GM18508 (cell line): ENCODE data around the gene ISCU.
"Not testable (repeated sequence)": the region's sequence is repeated elsewhere in the genome, so short reads cannot be mapped to it uniquely, and the experiment has no call there.

Experiments used
- ATAC-seq: cut with Tn5 transposase; IDR thresholded peaks from one replicate; pipeline ENCODE4 v1.9.1; 2021; ENCODE audit warnings: moderate number of reproducible peaks; ENCODE audit not compliant: insufficient read depth, unreplicated experiment

The ISCU gene

DNA sequence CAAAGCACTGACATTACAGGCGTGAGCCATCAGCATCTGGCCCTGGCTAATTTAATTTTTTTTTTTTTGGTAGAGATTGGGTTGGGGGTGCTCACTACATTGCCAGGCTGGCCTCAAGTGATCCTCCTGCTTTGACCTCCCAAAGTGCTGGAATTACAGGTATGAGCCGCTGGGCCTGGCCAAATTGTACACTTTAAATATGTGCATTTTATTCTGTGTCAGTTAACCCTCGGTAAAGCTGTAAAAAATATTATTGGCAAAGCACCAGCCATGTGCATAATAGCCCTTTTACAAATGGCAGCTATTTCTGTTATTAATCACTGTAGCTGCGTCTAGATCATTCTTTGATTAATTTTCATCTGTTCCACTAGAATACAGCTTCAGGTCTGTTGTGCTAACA is 23.5 kb downstream of the ISCU start:
- no peak for ATAC-seq

DNA sequence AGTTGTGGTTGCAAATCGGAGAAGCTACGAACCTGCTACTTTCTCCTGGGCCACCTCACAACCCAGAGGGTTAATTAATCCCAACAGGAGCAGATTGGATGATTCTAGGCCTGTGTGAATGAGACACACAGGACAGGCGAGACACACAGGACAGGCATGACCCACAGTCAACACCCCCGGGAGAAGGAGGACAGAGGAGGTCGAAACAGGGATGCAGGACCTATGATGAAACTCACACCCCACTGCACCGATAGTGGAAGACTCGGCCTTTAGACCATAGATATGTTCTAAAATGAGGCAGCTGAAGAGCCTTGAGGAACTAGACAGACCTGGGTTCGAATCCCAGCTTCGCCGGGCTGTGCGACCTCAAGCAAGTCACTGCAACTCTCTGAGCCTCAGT is 23.9 kb downstream of the ISCU start:
- no peak for ATAC-seq

DNA sequence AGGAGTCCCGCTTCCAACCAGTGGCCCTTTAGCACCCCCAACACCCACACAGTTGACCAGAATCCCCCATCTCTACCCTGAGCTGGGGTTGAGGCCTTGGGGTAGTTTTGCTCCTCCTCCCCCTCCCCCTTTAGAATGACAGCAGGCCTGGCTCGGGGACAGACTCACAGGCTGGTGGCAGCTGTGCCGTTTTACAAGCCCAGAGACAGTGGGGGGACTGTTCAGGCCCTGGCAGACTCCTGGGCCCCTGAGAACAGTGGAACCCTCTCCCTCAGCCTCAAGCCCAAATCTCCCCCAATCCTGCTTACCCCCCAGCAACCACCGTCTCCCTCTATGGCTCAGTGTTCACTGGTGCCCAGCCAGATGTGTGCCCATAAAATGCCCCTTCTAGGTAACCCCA is 25.4 kb downstream of the ISCU start:
- no peak for ATAC-seq

DNA sequence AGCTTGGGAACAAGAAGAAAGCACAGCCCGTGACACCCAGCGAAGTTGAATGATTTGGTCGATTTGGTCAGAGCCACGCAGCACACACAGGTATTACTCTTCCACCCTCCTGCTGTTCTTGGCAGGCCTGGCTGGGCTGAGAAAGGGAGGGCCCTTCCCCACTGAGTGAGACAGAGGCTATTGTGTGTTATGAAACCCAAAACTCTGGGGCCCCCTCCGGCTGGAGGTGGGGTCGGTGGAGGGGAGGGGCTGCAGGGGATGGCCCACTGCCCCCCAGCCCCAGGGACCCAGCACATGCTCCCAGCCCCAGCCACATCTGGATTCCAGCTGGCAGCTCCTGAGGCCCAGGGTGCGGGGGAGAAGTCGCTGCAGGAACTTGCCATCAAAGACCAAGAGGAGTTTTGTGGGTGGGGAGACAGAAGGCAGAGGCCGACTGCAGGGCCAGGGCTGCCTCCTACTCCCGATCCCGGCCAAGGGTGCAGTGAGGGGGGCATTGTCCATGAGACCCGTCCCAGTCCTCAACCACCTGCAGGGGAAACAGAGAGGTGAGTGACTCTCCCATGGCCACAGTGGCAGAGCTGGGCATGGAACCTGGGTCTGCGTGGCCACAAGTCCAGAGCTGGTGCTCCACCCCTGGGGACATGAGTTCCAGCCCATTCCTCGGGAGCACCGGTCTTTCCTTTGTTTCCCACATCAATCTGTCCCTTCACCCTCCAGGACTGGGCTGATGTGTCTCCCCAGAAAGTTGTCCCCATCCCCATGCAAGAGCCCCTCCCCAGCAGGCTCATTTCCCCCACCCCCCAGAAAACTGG is 26.8 kb downstream of the ISCU start:
- no peak for ATAC-seq

DNA sequence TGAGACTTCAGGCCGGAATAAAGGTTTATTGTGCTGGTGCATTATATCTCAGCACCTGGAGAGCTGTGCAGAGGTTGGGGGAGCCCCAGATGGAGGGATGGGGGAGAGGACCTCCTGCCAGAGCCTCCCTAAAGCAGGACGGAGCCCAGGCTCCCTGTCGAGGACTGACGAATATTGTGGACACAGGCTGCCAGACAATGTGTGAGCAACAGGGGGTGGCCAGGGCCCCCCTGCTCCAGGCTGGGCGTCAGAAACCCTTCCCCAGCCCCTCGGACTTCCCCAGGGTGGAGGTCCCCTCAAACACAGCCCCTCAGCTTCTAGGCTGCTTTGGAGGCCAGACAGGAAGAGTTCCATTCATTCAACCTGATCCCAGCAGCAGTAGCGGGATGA is 27.4 kb downstream of the ISCU start:
- ATAC-seq: no peak

DNA sequence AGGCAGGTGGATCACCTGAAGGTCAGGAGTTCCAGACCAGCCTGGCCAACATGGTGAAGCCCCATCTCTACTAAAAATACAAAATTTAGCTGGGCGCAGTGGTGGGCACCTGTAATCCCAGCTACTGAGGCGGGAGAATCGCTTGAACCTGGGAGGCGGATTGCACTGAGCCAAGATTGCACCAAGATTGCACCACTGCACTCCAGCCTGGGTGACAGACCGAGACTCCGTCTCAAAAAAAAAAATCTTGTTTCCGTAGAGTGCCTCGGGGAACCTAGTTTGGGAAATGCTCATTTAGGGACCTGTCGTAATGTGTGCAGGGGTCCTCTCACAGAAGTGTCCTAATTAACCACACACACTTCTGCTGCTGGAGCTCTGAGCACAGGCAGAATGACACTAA is 28.1 kb downstream of the ISCU start:
- not testable (repeated sequence) for ATAC-seq

DNA sequence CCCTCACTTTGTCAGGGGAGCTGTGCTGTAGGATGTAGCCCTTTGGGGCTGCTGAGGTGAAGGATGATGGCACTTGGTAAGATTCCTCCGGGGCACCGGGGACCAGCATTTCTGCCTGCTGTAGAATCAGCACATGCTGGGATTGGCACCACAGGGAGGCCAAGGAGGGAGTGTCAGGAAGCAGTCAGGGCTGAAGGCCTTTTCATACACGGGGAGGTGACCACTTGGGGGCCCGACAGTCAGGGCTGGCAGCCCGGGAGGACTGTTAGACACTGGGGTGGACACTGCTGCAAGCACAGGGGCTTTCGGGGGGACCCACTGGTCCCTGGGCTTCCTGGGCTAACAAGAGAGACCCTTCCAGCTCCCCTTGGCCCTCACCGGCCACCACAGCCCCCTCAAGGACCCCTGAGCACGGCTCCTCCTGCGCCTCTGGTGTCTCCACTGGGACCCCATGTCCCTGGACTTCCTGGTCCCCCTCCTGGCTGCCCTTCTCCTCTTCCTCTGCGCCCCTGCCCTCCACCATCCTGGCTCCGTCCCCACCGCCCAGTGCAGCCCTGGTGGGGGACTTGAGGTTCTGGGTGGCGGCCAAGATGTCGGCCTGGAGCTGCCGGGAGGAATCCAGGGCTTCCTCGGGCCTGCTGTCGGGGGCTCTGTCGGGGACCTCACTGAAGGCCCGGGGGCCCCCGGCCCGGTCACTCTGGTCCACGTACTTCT is 29.0 kb downstream of the ISCU start:
- no peak for ATAC-seq

DNA sequence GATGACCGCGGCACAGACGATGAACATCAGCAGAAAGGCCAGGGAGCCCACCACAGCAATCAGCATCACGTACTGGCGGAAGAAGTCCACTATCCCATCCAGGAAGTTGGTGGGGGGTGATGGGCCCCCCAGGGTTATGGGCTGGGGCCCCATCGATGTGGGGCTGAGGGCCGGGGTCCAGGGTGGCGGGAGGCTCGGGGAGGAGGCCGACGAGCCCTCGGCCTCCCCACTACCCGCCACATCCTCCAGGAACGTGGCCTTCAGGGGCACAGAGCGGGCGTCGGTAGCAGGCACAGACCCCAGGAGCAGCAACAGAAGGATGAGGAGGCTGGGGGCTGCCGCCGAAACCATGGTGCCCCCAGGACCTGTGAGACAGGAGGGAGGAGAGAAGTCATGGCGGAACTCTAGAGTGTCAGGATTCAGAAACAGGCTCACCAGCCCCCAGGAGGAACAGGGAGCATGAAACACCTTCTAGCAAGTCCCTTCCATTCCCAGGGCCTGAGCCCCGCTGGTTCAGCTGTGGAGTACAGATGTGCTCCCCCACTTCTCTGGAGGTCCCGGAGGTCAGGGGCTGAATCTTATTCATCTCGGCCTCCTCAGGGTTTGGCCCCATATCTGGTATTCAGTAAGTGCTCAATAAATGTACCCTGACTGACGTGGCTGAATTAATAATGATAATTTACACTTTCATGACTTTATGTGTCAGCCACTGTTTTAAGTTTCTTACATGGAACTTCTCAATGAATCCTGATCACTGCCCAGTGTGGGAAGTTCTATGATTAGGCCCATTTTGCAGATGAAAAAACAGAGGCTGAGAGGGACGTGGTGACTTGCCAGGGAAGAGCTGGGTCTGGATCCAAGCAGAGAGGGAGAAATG is 29.9 kb downstream of the ISCU start:
- ATAC-seq: no peak

DNA sequence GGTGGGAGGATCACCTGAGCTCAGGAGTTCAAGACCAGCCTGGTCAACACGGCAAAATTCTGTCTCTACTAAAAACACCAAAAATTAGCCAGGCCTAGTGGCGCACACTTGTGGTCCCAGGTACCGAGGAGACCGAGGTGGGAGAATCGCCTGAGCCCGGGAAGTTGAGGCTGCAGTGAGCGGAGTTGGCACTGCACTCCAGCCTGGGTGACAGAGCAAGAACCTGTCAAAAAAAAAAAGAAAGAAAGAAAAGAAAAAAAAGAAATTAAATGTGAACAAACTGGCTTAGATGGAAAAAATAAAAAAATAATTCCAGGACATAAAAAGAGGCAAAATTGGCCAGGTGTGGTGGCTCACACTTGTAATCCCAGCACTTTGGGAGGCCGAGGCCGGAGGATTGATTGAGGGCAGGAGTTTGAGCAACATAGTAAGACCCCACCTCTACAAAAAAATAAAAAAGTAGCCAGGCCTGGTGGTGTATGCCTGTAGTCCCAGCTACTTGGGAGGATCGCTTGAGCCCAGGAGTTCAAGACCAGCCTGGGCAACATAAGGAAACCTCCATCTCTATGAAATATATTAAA is 32.0 kb downstream of the ISCU start:
- ATAC-seq: no peak

DNA sequence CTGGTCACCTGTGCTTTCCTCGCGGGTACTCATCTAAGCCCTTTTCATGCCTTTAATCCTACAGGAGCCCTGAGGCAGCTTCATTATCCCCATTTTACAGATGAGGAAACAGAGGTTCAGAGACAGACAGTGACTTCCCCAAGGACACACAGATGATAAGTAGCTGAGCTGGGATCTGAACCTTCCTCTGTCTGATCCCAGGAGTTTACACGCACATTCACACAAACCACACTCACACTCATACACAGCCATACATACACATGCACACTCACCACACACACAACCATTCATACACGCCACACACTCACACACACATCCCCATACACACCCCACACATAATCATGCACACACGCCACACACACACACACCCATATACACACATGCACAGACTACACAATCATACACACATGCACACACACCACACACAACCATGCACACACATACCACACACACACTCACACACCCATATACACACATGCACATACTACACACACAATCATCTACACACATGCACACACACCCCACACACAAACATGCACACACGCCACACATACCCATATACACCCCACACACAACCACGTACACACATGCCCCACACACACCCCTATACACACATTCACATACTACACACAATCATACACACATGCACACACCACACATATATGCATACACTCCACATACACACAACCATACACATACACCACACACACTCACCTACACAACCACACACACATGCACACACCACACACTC is 32.7 kb downstream of the ISCU start:
- ATAC-seq: no peak

DNA sequence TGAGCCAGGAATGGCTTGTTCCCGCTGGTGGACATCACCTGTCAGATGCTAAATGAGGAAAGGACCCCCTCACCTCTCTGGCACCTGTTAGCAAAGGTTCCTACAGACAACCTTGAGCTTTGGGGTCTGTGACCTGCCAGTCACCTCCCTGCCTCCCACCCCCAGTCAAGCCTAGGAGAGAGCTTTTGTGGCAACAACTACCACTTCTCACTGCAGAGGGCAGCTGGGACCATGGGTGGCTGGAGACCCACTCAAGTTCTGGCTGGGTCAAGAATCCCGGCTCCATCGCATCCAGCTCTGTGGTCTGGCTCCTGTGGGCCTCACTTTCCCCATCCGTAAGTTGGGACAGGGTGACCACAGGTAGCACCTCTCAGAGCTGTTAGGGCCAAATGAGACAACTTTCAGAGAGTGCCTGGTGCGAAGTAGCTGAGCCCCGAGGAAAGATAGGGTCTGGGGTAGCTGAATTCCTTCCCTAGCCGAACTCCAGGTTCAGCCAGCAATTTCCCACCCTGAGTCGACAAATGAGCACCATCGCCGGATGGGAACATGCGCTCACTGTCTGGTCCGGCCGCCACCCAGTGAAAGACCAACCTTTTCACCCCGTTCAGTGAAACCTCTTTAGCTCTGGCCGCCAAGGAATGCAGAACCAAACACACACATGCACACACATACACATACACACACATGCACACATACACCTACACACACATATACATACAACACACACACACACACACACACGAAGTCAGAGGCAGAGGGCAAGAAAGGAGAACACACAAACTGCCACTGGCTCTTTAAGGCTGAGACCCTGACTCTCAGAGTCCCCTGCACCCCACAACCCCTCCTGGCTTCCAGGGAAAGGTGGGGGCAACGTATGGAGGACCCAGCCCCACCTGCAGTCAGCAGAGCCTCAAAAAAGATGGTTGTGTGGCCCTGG is 33.6 kb downstream of the ISCU start:
- no peak for ATAC-seq

DNA sequence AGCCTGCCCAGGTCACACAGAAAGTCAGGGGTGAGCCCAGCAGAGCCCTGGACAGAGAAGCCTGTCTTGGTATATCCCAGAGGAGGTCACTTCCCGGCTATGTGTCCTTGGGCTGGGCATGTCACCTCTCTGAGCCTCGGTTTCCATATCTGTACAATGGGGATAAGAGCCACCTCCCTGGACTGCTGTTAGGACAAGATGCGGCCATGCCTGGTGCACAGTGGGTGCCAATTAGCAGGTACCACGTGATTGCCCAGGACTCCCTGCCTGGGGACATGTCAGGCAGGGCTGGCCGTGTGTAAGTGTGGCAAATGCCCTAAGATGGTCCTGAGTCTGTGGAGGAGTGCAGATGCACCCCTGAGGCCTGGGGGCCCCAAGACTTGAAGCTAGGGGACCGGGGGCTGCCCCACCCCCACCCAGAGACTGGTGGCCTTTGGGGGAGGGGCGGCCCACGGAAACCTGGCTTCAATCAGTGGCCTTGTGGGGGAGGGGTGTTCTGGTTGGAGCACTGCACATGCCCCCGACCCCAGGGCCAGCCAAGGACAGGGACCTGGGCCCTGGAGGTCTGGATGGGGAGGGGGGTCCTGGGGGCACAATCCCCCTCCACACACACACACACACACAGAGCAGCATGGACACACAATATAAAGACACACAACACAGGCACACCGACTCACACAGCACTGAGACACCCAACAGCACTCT is 34.6 kb downstream of the ISCU start:
- ATAC-seq: no peak

DNA sequence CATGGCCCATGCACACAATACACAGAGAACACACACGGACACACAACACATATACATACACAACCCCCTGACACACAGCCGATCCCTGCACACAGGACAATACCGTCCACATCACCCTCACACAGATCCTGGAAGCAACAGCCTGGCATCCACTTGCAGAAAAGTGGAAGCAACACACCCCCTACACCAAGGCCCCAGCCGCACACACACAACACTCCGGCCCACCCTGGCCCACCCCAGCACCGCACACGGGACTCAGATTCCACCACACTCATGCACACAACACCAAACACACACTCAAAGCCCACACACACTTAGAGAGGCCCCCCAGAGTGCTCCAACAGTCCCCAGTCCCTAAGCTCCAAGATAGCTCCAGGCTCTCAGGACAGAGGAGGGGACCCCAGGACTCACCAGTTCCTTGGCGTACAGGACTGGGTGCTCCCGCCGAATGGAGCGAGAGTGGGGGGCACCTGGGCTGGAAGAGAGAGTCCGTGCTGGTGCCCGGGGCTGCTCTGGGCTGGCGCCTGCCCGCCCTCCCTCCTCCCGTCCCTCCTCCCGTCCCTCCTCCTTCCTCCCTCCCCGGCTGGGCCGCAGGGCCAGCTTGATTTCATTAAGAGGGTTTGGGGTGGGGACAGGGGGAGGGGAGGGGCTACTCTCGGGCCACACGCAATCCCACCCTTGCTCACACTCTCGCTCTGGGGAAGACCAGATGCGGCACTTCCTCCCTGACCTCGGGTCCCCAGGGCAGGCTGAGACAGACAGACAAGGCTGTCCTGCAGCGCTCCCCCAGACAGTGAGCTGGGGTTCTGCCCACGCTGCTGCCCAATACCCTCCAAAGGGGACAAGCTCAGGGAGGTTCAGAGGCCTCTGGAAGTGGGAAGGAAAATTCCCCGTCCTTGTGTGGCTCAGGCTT is 35.4 kb downstream of the ISCU start, which contains the start of gene TMEM119:
Gene TMEM119 (minus strand): TSS at position 526 of the 913 bp plus-strand sequence. CDS start 5,701 bp downstream, outside the sequence.
- no peak for ATAC-seq

DNA sequence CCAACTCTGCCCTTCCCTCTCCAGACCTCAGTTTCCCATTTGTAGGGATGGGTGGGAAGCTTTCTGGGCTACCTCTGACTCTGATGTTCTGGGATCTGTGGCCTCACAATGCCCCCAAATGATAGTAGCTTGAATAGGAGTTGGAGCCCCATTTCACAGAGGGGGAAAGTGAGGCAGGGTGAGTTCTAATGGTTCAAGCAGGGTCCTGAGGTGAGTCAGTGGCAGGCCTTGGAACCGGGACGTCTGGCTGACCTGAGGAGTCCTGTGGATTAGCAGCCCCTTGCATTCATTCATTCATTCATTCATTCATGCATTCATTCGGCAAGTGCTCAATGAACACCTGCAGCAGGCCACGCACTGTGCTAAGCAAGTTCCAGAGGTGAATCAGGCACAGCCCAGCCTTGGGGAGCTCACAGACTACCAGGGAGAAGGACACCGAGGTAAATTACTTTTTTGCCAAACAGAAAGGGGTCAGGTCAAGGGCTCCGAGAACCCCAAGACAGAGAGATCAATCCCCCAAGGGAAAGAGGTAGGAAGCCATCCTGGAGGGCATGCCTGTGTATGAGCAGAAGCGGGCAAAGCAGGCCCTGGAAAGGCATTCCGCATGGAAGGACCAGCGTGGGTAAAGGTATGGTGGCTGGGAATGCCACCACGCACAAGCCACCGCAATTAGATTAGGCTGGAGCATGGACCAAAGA is 36.3 kb downstream of the ISCU start:
- no peak for ATAC-seq

DNA sequence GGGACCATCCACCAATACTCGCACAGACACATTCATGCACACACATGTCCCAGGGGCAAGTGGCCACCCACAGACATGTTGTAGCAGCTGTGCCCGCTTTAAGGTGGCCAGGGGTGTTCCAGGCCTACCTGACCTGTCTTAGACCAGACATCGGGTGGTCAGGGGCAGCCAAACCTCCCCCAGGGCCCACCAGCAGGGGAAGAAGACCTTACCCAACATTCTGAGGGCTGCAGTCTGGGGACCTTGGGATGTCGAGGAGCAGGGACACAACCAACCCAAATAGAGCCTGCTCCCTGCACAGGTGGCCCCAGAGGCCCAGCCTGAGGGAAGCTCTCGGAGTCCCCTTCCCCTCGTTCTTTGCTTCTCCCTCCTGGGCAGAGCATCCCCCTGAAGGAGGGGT is 37.1 kb downstream of the ISCU start:
- no peak for ATAC-seq

DNA sequence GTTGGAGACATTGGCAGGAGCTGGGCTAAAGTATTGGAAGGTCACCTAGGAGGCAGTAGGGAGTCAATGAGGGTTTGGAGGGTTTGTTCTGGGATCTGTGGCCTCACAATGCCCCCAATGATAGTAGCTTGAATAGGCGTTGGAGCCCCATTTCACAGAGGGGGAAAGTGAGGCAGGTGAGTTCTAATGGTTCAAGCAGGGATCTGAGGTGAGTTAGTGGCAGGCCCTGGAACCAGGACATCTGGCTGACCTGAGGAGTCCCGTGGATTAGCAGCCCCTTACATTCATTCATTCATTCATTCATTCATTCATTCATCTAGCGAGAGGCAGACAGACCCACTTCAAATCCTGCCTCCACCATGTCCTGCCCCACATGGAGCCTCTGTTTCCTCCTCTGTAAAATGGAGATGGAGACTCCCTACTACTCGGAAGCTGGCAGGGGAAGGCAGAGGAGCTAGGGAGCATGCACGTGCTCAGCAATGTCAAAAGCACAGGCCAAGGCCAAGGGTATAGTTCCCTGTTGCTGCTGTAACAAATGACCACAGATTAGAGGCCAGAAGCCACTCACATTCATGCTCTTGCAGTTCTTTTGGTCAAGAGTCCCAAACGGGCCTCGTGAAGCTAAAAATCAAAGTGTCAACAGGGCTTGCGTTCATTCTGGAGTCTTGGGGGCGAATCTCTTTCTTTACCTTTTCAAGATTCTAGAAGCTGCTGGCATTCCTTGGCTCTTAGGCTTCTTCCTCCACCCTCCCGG is 37.7 kb downstream of the ISCU start:
- ATAC-seq: no peak
